ENCODE data around the gene LENEP.

Gene LENEP

DNA sequence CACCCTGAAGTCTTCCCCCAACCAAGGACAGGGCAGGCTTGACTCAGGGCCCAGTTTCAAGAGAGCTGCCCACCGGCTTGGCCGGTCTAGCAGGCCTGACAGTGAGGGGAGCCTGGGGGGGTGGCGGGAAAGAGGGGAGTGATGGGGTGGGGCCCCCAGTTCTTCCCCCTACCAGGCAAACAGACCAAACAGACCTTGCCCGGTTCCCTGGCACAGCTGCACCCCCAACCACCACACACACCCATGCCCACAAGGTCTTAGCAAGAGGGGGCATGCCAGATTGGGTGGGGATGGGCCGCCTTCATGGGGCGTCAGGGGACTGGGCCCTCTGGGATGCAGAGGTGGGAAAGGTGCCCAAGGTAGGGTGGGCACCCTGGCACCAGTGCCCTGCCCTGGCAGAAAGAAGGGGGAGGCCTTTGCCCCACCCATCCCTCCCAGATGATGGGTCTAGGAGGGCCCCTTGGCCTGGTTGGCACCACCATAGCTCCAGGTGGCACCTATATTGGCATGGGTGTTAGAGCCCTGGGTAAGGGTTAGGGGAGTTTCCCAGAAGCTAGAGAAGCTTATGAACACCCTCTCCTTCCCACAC lies 18.1 kb downstream of the LENEP start:
- no peak for DNase-seq (ENCODE audit: low read depth)

DNA sequence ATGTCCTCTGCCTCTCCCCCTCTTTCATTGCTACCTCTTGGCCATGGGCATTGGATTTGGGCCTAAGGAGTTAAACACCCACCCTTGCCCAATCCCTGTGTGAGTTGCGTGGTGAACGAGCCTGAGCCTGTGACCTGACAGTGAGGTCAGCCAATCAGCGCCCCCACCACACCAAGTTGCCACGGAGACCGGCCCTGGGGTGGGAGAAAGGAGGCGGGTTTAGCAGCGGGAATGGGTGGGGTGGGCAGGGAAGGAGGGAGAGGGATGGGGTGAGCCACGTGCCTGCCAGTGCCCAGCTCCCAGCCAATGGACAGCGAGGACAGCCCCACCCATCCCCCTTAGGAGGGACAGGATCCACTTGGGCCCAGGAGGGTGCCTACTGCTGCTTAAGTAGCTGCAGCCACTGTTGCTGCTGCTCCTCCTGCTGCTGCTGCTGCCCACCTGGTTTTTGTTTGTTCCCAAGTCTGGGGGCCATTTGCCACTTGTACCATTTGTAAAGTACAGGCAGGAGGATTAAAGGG lies 18.7 kb downstream of the LENEP start:
- no peak for DNase-seq (ENCODE audit: low read depth)

DNA sequence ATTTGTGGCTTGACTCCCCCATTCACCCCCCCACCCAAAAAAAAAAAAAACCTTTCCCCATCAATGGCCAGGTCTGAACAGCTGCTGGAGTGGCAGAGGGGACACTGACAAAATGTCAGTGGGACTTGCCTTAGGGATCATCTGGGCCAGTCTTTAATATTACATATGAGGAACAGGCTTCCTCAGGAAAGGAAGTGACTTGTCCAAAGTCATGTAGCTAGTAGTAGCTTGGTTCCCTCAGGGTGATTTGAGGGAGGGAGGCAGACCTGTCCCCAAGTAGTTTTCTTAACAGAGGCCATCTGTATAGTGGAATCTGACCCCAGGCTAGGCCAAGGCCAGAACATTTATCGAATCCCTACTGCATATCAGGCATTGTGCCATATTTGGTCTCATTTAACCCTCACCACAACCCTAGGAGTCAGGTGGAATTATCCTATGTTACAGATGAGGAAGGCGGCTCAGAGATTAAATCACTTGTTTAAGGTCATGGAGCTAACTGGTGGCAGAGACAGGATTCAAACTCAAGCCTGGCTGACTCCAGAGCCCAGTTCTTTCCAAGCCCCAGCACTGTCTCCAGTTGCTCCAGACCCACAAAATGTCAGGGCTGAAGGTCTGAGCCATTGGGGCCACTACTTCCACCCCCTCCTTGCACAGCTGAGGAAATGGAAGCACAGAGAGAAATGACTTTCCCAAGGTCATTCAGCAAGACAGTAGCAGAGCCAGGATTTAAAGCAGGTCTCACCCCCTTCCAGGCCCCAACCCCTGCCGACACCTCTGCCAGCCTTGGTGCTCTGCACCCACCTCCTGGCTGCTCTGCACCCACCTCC lies 19.6 kb downstream of the LENEP start:
- DNase-seq (ENCODE audit: low read depth) = no peak

DNA sequence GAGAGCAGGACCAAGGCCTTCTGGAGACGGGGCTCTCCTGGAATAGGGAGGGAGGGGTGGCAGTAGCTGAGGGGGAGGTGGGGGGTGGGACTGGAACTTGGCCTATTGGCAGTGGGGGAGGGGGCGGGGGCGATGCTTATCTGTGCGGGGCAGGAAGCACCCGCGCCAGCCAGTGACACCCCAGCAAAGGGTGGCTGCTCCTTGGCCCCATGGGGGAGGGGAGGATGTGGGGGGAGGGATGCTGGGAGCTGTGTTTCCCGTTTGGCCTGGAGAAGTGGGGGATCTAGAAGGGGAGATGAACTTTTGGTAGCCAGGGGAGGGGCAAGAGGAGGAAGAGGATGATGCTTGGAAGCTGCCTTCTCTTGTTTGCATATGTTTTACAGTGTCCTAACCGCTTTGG lies 20.2 kb downstream of the LENEP start:
- no peak for DNase-seq (ENCODE audit: low read depth)

DNA sequence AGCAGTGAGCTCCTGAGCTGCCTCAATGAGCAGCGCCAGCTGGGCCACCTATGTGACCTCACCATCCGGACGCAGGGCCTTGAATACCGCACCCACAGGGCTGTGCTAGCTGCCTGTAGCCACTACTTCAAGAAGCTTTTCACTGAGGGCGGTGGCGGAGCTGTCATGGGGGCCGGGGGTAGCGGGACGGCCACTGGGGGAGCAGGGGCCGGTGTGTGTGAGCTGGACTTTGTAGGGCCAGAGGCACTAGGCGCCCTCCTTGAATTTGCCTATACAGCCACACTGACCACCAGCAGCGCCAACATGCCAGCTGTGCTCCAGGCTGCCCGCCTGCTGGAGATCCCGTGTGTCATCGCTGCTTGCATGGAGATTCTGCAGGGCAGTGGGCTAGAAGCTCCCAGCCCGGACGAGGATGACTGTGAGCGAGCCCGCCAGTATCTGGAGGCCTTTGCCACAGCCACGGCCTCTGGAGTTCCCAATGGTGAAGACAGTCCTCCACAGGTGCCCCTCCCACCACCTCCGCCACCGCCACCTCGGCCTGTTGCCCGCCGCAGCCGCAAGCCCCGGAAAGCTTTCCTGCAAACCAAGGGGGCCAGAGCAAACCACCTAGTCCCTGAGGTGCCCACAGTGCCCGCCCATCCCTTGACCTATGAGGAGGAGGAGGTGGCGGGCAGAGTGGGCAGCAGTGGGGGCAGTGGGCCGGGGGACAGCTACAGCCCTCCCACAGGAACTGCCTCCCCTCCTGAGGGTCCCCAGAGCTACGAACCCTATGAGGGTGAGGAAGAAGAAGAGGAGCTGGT lies 21.5 kb downstream of the LENEP start:
- DNase-seq (ENCODE audit: low read depth) = no peak

DNA sequence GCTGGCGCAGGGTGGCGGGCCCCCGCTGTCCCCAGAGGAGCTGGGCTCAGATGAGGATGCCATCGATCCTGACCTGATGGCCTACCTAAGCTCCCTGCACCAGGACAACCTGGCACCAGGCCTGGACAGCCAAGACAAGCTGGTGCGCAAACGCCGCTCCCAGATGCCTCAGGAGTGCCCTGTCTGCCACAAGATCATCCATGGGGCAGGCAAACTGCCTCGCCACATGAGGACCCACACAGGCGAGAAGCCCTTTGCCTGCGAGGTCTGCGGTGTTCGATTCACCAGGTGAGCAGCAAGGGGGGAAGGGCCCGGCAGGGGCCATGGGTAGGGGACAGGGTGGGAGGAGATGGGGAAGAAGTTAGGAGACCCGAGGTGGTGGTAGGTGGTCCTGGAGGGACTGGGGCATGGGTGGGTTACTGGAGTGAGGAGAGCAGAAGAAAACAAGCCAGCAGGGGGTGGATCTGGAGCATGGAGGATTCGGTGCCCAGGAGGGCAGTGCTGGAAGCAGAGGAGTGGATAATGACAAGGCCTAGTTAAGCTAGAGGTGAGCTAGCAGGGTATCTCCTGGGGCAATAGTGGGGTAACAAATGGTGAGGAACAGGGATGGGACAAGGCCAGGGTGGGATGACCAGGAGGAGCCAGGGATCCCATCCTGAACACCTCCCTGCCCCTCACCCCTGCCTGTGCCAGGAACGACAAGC lies 22.3 kb downstream of the LENEP start:
- DNase-seq (ENCODE audit: low read depth) = no peak

DNA sequence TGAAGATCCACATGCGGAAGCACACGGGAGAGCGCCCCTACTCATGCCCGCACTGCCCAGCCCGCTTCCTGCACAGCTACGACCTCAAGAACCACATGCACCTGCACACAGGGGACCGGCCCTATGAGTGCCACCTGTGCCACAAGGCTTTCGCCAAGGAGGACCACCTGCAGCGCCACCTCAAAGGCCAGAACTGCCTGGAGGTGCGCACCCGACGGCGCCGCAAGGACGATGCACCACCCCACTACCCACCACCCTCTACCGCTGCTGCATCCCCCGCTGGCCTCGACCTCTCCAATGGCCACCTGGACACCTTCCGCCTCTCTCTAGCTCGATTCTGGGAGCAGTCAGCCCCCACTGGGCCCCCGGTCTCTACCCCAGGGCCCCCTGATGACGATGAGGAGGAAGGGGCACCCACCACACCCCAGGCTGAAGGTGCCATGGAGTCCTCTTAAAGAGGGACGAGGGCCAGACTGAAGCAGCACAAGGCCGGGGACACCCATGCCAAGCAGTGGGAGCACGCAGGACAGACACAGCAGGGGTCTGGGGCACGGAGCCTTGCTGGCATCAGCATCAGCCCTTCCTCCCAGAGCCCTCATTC lies 22.9 kb downstream of the LENEP start:
- DNase-seq (ENCODE audit: low read depth) = no peak

DNA sequence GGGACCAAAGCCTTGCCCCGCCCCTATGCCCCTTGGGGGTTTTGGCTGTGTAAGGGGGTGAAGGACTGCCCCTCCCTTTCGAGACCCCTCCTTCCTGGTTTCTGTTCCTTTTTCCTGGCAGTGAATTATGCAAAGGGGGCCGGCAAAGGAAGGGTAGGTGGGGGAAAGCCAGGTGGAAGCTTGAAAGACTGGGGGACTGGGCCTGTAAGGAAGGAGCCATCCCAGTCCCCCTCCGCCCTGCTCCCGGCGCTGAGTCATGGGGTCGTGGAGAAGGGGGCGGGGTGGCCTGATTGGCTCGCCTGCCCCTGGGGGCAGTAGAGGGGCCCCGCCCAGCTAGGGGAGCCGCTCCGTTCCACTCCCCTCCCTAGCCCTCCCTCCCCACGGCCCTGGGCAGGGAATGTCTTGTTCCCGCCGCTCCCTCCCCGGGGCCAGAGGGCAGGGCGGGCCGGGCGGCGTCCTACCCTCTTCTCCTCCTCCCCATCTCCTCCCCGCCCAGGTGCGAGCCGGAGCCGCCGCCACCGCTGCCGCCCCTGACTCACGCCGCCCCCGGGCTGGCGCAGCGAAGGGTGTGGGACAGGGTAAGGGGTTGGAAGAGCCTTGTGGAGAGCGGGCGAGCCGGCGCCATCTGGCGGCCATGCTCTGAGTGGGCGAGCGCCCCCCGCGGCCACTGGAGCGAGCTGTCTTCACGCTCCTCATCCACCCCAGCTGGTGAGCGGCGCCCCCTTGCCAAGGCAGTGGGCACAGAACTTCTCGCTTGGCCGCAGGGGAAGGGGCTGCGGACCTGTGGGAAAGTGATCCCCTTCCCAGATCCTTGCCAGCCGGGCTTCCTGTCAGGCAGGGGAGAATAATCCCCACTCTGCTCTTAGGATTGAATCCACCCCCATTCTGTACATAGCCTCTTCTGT lies 23.9 kb downstream of the LENEP start:
- DNase-seq (ENCODE audit: low read depth) = no peak

DNA sequence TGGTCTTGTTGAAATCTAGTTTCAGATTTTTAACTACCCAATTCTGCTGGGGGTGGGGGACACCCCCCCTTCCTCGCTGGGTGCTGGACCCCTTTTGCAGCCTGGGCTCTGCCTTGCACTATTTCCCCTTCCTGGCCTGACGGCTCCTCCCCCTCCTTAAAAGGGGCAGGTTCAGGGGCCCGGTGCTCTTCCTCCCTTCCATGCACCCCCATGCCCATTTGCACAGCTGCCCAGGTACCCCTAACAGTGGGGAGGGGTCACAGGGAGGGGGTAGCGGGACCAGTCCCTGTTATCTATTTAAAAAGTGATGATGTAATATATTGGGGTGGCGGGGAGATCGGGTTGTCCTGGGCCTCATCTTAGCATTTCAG lies 24.5 kb downstream of the LENEP start:
- DNase-seq (ENCODE audit: low read depth) = no peak

DNA sequence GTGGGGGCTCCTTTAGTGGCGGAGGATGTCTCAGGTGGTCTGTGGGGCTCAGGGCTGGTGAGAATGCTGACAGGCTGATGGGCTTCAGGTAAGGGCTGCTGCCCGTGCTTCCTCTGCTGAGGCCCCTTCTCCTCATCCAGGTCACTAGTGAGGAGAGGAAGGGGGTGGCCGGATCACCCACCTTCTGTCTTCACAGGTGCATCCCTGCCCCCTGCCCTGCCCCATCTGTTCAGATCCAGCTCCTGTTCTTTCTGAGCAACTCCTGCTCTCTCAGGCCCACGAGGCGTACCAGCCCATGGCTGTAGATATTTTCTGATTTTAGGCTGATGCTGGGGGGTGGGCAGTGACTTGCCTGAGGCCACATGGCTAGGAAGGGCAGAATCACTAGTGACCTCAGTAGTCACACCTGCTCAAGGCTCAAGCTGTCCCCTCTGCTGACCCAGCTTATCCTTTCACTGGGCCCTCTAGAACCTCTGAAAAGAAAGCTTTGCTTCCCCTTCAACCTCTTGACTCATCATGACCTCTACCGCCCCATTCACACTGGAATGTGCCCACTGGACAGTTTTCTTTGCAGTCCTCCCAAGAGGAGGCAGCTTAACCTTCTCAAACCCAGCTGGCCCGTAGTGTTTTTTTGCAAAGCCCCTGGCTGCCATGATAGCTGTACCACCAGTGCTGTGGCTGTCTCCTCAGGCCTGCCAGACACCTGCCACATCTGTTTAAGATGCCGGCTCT lies 25.4 kb downstream of the LENEP start:
- no peak for DNase-seq (ENCODE audit: low read depth)

DNA sequence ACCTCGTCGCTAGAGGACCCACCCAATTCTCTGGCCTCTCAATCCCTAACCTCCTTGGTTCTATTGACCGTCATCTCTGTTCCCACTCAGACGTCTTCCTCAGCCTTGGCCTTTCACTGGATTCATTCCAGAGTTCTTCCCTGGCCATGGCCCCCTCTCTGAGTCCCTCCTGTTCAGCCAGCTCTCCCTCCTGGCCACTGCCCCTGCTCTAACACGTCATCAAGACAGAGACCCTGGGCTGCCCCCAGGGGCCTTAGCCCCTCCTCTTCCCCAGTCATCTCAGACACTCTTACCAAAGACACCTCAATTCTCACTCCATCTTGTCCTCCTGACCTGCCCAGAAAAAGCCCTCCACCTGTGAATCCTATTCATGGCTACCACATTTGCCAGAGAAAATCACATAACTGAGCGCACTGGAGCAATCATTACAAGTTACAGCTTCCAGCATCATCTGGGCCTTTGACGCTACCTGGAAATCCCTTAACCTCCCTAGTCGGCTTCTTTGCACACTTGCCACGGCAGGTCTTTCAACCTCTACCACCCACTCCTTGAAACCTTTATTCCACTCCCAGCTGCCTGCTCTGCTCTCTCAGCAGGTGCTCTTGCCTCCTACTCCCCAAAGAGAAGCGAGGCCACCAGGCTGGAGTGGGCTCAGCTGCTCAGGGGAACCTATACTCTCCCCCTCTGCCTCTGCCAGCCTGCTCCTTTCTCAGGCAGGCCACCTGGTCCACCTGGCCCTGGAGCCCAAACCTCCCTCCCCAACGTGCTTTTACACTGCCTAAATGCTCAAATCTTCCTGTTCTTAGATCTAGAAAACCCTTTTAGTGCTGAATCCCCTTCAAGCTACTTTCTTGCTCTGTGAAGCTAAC lies 26.2 kb downstream of the LENEP start:
- DNase-seq (ENCODE audit: low read depth) = no peak

DNA sequence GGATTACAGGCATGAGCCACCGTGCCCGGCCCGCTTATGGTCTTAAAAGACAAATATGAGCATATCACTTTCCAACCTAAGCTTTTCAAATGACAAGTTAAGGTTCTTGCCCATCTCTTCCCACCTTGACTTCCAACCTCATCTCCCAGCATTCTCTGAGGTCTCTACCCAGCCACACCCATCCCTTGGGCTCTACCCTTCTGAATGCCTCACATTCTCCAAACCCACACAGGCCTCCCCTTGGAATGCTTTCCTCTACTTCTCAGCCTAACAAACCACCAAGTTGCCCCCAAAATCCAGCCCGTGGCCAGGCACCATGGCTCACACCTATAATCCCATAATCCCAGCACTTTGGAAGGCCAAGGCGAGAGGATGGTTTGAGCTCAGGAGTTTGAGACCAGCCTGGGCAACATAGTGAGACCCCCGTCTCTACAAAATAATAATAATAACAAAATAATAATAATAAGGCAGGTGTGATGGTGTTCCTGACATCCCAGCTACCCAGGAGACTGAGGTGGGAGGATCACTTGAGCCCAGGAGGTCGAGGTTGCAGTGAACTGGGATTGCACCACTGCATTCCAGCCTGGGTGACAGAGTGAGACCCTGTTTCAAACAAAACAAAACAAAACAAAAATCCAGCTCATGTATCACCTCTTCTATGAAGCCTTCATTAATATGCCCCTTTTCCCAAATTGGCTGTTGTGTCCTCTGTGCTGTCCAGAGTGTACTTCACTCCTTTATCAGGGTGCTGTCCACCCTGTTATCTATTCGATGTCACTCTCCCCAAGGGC lies 28.9 kb downstream of the LENEP start:
- DNase-seq (ENCODE audit: low read depth) = no peak

DNA sequence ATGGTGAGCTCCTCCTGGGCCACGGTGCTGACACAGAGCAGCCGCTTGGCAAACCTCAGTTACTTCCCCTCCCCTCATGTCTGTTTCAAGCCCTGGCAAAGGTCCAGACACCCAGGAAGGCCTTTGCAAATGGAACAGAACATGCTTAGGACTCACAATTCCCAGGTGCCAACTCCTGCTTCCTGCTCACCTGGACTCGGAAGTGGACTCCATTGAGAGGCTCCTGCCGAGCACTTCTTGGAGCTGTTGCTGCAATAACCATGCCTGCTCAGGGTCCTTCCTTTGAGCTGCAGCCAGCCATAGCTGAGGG lies 29.5 kb downstream of the LENEP start:
- DNase-seq (ENCODE audit: low read depth) = no peak

DNA sequence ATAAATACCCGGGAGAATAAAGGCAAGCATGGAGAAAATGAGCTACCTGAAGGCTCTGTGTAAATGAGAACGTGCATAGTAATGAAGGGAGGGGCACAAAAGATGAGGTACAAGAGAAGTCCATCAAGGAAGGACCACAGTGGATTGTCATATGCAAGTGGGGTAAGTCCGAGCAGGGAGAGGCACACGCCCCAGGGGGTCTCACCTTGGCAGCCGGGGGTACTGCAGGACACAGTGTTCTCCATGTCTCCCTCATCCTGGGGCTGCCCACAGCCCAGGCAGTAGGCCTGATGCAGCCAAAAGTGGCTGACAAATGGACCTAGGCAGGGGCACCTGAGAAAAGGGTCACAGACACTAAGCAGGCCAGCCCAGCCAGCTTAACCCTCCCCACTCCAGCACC lies 30.2 kb downstream of the LENEP start:
- no peak for DNase-seq (ENCODE audit: low read depth)

DNA sequence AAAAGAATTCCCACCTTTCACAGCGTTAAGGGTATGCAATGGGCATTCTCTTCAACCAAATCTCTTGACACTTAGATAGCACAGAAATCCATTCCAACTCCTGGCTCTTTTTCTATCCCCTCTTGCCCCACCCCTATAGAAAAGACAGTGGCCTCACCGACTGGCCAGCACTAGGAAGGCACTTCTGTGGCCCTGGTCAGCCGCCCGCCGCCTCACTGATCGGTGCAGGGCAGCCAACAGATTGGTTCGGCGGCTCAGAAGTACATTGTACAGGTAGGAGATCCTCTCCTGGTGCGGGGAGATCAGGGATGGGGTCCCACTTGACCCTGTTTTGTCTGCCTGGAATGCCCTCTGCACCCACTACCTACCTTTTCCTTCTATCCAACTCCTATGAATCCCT lies 30.9 kb downstream of the LENEP start:
- DNase-seq (ENCODE audit: low read depth) = no peak

DNA sequence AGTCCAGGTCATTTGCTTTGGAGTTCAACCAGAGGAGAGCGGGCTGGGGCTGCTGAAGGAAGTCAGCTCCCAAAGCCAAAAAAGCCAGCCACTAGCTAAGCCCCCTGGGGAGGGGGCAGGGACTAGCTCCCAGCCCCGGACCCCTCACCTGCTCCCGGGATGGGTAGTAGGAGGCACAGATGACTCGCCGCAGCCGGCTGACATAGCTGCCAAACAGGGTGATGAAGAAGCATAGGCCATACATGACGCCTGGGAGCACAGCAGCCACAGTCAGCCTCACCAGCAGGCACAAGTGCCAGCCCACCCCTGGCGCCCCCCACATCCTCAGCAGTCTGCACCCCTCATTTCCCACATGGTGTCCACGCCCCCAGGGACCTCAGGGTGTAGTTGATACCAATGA lies 32.8 kb downstream of the LENEP start:
- DNase-seq (ENCODE audit: low read depth) = no peak

DNA sequence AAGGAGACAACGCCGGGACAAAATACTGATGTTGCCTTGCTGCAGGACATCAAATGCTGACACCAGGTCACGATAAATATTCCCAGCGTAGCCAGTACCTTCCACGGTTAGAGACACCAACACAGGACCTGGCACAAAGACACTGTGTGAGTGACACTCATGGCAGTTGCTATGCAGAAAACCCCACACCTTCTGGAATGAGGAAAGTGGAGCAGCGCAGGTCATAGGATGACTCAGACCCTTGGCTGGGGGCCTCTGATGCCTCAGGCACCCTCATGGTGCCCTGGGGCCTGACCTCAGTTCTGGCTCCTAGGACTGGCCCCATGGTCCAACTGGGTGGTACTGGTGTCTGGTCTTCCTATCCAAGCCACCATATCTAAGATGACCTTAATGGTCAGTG lies 33.2 kb downstream of the LENEP start:
- no peak for DNase-seq (ENCODE audit: low read depth)

DNA sequence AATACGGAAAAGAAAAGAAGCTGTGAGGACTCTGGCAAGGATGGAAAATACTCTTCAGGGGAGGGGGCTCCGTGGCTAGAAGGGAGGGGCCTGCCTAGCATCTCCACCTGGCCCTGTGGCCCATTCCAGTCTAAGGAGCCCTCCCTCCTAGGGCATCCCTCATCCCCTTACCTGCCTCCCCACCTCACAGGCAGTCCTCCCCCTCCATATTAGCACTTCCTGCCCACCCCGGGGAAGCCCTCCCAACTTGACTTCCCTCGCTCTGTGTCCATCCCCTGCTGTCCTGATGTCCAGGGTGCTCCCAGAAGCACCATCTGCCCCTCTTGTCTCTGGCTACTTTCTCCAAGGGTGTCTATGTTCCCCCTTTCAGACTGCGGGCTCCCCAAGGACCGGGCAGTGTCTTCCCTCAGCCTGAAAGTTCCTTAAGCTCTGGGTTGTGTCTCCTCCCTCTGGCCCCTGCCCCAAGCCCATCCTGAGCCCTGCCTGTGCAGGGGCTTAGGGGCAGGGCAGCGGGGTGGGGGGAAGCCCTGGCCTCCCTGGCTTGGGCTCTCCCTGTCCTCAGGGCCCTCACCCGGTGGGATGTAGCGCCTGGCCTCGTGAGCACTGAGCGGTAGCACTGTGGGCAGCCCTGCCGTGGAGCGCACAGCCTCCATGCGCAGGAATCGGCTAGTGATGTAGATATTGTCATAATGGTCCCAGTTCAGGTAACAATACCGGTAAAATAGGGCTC lies 36.3 kb downstream of the LENEP start:
- no peak for DNase-seq (ENCODE audit: low read depth)
